Stimulated activated naive CD8-positive, alpha-beta T cell treated with anti-CD3 and anti-CD28 coated beads, Interleukin-15, Interleukin-2, amounts not matched to agents 100 U/mL and 50 U/mL, for 24 hours (primary cell): ENCODE results near the gene ARFGAP1.

Source experiments
- ATAC-seq: fragments of 150-1000 bp; cut with Tn5 transposase; one replicate; pipeline ENCODE4 v1.10.0; 2021
- DNase-seq: peaks from one replicate; pipeline ENCODE4 v3.0.0; 2021

The ARFGAP1 gene

GRCh38 chr20:63321148-63321831 is 48.7 kb downstream of the ARFGAP1 start:
- no peak for ATAC-seq
- no peak for DNase-seq

- ATAC-seq = no peak
- DNase-seq = no peak
Observed at GRCh38 chr20:63322146-63322932, 49.7 kb downstream of the ARFGAP1 start.

- ATAC-seq = no peak
- no peak for DNase-seq
Observed at GRCh38 chr20:63322933-63323273, 50.3 kb downstream of the ARFGAP1 start.

DNA sequence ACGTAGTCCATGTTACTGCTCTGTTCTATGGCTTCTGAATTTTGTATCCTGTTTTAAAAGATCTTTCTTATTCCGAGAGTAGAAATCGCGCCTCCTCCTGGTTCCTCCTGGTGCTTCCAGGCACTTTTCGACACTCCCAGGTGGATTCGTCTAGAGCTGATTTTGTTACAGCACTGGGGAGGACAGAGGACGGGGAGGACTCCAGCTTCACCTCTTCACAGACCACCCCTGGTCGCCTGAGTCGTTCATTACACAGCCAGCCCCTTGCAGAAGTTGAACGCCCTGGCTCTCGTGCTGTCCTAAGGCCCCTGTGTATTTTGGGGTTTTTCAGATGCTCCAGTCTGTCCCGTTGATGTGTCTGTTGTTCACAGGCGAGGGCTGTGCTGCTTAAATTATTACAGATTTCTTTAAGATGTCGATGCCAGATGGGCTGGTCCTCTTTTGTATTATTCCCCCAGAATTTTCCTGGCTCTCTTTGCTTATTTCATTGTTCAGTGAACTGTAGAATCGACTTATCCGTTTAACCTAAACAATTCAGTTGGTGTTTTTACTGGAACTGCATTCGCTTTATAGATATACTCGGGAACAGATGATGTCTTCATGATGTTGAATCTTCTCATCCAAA is 50.9 kb downstream of the ARFGAP1 start:
- ATAC-seq = no peak
- DNase-seq = no peak

- no peak for DNase-seq
- no peak for ATAC-seq
Observed at GRCh38 chr20:63325021-63325471, 52.4 kb downstream of the ARFGAP1 start.

- ATAC-seq (no peak), DNase-seq (no peak)
Observed at GRCh38 chr20:63325554-63326313, 53.1 kb downstream of the ARFGAP1 start.

DNA sequence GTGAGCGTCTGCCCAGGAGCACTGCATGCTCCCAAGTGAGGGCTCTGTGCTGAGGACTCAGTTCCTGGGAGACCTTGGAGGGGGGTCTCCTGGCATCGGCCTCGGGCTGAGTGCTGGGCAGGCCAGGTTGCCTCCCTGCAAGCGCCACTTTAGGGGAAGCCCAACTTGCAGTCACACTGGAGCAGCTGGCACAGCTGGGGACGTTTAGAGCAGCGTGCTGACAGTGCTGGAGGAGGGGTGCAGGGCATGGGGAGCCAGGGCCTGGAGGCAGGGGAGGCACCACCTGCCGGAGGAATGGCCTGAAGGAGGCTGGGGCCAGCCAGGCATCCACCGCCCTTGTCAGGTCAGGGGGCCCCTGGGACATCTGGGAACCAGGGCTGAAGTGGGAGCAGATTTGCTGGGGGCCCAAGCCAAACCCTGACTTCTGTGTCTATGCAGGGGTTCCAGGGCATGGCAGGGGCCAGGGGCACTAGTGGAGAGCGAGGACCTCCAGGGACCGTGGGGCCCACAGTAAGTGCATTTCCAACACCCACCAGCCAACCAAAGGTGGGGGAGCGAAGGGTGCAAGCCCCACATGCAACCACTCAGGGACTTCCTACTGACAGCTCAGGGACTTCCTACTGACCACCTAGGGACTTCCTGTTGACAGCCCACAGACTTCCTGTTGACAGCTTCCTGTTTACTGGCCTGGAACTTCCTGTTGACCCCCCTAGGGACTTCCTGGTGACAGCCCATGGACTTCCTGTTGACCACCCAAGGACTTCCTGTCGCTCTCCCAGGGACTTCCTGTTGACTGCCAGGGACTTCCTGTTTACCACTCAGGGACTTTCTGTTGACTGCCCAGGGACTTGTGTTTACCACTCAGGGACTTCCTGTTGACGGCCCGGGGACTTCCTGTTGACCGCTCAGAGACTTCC is 54.0 kb downstream of the ARFGAP1 start:
- no peak for ATAC-seq
- no peak for DNase-seq

- ATAC-seq (no peak), DNase-seq (no peak)
Observed at GRCh38 chr20:63327231-63327745, 54.7 kb downstream of the ARFGAP1 start.

DNA sequence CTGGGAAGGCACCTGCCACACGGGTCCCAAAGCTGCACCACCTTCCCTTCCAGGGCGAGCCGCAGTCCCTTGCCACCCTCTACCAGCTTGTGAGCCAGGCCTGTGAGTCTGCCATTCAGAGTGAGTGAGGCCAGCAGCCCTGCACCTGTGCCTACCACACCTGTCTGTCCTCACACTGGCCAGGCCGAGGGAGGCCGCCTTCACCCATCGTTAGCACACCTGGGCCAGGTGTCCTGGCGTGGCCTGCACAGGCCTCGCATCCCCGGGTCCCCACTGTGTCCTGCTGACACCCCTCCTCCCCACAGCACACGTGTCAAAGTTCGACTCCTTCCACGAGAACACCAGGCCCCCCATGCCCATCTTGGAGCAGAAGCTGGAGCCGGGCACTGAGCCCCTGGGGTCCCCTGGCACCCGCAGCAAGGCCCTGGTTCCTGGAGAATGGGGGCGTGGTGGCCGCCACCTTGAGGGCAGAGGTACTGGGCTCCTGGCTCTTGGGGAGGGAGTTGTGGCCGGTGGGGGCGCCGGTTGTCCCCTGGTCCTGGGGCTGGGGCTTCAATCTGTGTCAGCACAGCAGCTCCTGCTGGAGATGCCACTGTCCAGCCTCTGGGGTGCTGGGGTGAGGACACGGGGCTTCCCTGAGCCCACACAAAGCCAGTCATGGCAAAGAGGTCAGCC is 55.5 kb downstream of the ARFGAP1 start:
- DNase-seq = no peak
- ATAC-seq = no peak

DNA sequence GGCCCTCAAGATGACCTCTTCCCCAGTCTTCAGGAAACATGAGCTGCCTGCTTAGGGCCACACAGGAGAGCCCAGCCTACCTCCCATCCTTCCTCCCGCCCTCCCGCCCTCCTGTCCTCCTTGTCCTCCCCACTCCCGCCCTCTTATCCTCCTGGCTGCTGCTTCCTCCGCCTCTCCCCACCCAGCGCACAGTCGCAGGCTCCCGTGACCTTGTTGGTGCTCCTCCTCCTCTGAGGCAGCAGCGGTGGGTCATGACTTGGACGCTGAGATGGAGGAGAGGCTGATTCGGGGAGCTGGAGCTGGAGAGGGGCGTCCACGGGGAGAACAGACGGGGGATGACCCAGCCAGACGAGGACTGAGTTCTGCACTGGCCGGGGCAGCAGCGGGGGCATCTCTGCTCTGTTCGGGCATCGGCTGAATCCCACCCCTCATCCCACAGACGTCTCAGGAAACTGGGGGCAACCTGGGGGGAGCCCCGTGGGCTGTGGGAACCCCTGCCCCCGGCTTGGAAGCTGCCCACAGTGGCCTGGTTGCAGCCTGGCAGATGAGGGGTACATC is 56.2 kb downstream of the ARFGAP1 start:
- no peak for DNase-seq
- ATAC-seq = no peak

DNA sequence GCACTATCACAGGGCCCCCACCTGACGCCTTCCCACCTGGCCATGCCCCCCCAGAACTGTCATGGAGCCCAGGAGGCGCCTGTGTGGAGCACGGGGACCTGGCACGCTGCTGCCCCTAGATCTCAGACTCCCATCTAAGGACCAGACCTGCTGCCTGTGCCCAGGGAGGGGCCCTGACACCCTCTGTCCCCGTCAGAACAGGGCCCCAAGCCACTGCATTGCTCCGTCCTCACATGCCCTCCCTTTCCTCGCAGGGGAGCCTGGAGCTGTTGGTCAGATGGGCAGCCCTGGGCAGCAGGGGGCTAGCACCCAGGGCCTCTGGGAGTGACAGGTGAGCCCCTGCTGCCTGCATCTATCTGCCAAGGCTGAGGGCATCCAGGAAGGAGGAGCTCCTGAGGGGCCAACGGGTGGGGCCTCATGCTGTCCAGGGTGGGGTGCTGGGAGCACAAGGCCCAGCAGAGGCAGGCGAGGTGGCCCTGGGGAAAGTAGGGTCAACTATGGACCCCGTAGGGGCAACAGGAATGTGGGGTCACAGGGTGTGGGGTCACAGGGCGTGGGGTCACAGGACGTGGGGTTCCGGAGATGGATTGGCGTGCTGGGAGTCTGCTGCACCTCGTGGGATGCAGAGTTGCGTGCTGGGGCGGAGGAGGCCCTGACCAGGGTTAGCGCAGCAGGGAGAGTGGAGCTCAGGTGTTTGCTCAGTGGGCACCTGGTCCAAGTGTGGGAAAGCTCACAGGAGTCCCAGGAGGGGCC is 56.9 kb downstream of the ARFGAP1 start:
- peak; percentile 6 for ATAC-seq
- DNase-seq = no peak

DNA sequence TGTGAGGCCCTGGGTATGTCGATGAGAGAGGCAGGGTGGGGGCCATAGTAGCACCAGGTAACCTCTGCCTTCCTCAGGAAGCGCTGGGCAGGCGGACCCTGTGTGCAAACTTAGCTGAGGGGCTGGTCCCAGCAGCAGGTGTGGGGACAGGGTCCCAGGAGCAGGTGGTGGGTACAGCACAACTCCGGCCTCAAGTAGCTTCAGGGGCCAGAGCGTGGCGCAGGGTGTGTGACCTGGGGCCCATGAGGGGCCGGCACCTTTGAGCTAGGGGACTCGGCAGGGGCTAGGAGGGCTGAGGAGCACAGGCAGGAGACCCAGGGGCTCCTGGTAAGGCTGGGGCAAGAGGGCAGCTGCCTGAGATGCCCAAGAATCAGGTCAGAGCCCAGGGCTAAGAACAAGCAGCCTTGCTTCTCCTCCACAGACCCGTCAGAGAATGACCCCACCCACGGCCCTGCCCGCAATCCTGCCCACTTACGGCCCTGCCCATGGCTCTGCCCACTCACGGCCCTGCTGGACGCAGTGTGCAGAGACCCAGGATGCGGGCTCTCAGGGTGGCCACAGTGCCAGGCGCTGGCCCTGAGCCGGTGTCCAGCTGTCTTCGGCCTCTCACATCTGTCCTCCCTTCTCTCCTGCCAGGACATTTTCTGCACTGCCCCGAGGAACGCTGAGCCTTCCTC is 57.6 kb downstream of the ARFGAP1 start:
- ATAC-seq (no peak), DNase-seq (no peak)

DNA sequence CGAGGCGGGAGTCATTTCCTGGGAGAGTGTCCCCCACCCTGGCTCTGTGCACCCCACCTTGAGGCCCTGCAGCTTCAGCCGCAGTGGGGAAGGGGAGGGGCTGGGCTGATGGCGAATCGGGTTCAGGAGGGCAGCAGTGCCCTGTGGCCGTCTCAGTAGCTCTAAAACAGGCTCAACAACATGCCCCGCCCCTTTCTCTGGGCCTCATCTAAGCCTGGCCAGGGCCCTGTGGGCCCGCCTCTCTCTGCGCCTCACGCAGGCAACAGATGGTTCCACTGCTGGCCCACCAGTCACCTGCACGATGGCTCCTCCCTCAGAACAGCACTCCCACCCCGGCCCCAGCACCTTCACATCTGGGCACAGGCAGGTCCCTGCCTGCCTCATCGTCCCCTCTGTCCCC is 58.3 kb downstream of the ARFGAP1 start:
- ATAC-seq (no peak), DNase-seq (no peak)

- no peak for ATAC-seq
- no peak for DNase-seq
Observed at GRCh38 chr20:63331741-63332400, 59.3 kb downstream of the ARFGAP1 start.

DNA sequence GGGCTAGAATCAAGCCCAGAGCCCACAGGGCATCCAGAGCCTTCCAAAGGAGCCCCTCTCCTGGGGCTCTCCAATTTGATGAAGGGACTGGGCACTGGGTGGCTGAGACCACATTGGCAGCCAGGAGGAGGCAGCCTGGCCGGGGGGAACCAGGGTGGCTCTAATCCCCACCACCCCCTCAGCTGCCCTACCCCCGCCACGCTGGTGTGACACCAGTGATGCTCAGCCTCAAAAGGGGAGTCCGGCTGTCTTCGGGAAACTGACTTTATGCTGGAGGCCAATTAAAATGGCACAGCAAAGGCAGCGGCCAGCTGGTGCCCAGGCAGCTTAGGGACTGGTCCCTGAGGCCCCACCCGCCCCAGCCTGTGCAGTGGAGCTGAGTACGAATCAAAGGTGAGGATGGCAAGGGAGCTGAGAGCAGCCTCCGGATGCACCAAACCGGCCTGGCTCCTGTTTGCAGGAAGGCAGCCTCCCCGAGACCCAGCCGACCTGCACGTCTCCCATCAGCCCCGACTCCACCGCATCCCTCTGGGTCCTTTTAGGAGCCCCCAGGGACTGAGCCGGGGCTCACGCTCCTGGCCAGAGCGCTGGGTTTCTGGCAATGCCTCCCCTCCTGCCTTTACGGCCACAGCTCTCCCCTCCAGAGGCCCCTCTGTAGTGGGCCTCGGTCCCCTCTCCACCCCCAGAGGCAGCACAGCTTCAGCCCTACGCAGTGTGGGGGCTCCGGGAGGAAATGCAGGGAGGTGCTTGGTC is 60.1 kb downstream of the ARFGAP1 start:
- no peak for ATAC-seq

GRCh38 chr20:63333241-63333836 is 60.7 kb downstream of the ARFGAP1 start:
- DNase-seq = no peak
- no peak for ATAC-seq

More for the DNA sequence above, 60.1 kb downstream of the ARFGAP1 start:
- no peak for DNase-seq

DNA sequence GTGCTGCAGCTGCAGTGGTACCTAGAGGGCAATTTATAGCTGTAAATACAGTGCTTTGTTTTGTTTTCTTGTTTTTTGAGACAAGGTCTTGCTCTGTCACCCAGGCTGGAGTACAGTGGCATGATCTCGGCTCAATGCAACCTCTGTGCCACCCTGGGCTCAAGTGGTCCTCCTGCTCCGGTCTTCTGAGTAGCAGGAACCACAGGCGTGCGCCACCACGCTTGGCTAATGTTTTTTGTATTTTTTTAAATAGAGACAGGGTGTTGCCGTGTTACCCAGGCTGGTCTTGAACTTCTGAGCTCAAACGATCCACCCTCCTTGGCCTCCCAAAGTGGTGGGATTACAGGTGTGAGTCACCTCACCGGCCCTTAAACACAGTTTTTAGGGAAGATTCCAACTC is 61.7 kb downstream of the ARFGAP1 start:
- ATAC-seq (no peak), DNase-seq (no peak)
